Endothelial cell of umbilical vein (primary cell): Measurements from ENCODE around the gene SLC35A4. TPM values are rescaled to one million over a fixed set of nuclear protein-coding genes. Genes with fewer than 3 reads are reported as not detected.

ENCODE experiments used
- BruUV-seq: library from RNA; stranded (reverse); fragments of 400-500 nt; replicated peaks from 2 replicates; lab custom pipeline; 2021; lab: Mats Ljungman, UMichigan
- CTCF ChIA-PET: fragments of 300-600, 350-600 bp; sonication (Branson Sonifier 250); formaldehyde crosslinking; loops from one replicate; lab custom pipeline; 2021; ENCODE audit warnings: antibody characterized with exemption, inconsistent platforms; lab: Charles Lee
- POLR2A ChIA-PET: fragments of 300-600, 350-600 bp; sonication (Branson Sonifier 250); formaldehyde crosslinking; loops from one replicate; lab custom pipeline; 2021; ENCODE audit warnings: antibody characterized with exemption, inconsistent platforms; lab: Charles Lee
- DNase-seq: peaks from one replicate; pipeline ENCODE4 v3.0.0-alpha.2; 2011; ENCODE audit warnings: low read depth, low spot score
- FAIRE-seq: peaks from 2 replicates; lab custom pipeline; 2011; peaks lifted over from hg19 to GRCh38; lab: Jason Lieb, UNC
- H2AFZ ChIP-seq: 2 replicates; pipeline ENCODE4 v1.6.0; 2012; ENCODE audit warnings: low read depth, low read length, control low read depth, inconsistent platforms
- H3K27ac ChIP-seq: 2 replicates; pipeline ENCODE4 v1.5.1; 2011; ENCODE audit warnings: low read depth, mild to moderate bottlenecking, control low read depth, low read length, moderate library complexity; ENCODE audit not compliant: insufficient read depth
- H3K27me3 ChIP-seq, 2 experiments: 2 replicates each; pipeline versions ENCODE4 v1.6.0 to v1.6.1; 2011; ENCODE audit warnings: low read length in 2 of 2, mixed read lengths in 1 of 2; ENCODE audit not compliant: control insufficient read depth in 2 of 2, insufficient read depth in 2 of 2
- H3K36me3 ChIP-seq, 2 experiments: 2 replicates in 1 of 2; 3 replicates in 1 of 2; pipeline ENCODE4 v1.5.1; 2011; ENCODE audit warnings: low read length in 2 of 2, mild to moderate bottlenecking in 1 of 2, moderate library complexity in 1 of 2; ENCODE audit not compliant: control insufficient read depth in 2 of 2, insufficient read depth in 2 of 2; ENCODE audit errors: extremely low read depth in 1 of 2
- H3K4me1 ChIP-seq: 3 replicates; pipeline ENCODE4 v1.5.1; 2011; ENCODE audit warnings: mild to moderate bottlenecking, low read length; ENCODE audit not compliant: control insufficient read depth, insufficient read depth; ENCODE audit errors: extremely low read depth
- H3K4me2 ChIP-seq: 2 replicates; pipeline ENCODE4 v1.6.1; 2011; ENCODE audit warnings: low read length, control low read depth, mixed read lengths; ENCODE audit not compliant: insufficient read depth
- H3K4me3 ChIP-seq, 3 experiments: fragments of 200-600 bp in 1 of 3; sonication (generic), shearing (Covaris generic) in 1 of 3; replicated peaks in 1 of 3; 2 replicates each; pipeline ENCODE4 v1.5.1; 2011 to 2016; ENCODE audit warnings: control low read depth in 3 of 3, low read length in 3 of 3, mild to moderate bottlenecking in 2 of 3, inconsistent platforms in 1 of 3, low read depth in 1 of 3, moderate library complexity in 1 of 3; ENCODE audit not compliant: insufficient read depth in 1 of 3
- H3K79me2 ChIP-seq: 2 replicates; pipeline ENCODE4 v1.6.0; 2012; ENCODE audit warnings: low read length, inconsistent platforms; ENCODE audit not compliant: control insufficient read depth, insufficient read depth
- H3K9ac ChIP-seq: replicated peaks from 2 replicates; pipeline ENCODE3; 2011; ENCODE audit warnings: low read length, control low read depth; ENCODE audit not compliant: insufficient read depth; ENCODE audit errors: extremely low read depth
- H3K9me1 ChIP-seq: replicated peaks from 3 replicates; pipeline ENCODE4 v1.6.0; 2011; ENCODE audit warnings: mild to moderate bottlenecking, low read length; ENCODE audit not compliant: control insufficient read depth, insufficient read depth; ENCODE audit errors: extremely low read depth
- H3K9me3 ChIP-seq: replicated peaks from 2 replicates; pipeline ENCODE4 v1.5.1; 2012; ENCODE audit warnings: low read length, inconsistent platforms; ENCODE audit not compliant: control insufficient read depth, insufficient read depth
- H4K20me1 ChIP-seq: replicated peaks from 2 replicates; pipeline ENCODE3; 2011; ENCODE audit warnings: mild to moderate bottlenecking, low read length; ENCODE audit not compliant: control insufficient read depth, insufficient read depth; ENCODE audit errors: extremely low read depth
- EZH2 ChIP-seq: IDR thresholded peaks from 2 replicates; pipeline ENCODE4 v1.6.1; 2012; ENCODE audit warnings: borderline replicate concordance, low read depth, mild to moderate bottlenecking, moderate library complexity, low read length, inconsistent platforms; ENCODE audit not compliant: severe bottlenecking
- FOS ChIP-seq: IDR thresholded peaks from 2 replicates; pipeline ENCODE4 v1.6.1; 2011; ENCODE audit warnings: mild to moderate bottlenecking, low read length, moderate library complexity, borderline replicate concordance; ENCODE audit not compliant: insufficient read depth
- GATA2 ChIP-seq: IDR thresholded peaks from 2 replicates; pipeline ENCODE4 v1.7.0; 2011; ENCODE audit warnings: low read depth, mild to moderate bottlenecking, moderate library complexity, mixed read lengths, low read length; ENCODE audit not compliant: insufficient read length, insufficient read depth
- MYC ChIP-seq: IDR thresholded peaks from one replicate; pipeline ENCODE4 v1.6.1; 2011; ENCODE audit warnings: mild to moderate bottlenecking, low read depth, low read length
- POLR2A ChIP-seq: IDR thresholded peaks from 2 replicates; pipeline ENCODE4 v1.6.1; 2012; ENCODE audit warnings: low read depth, mild to moderate bottlenecking, control low read depth, low read length
- dilution Hi-C: fragments of 300-500 bp; cut with MboI; formaldehyde crosslinking; loops from one replicate; pipeline ENCODE4 v1.15.0; 2019; ENCODE audit warnings: low sequenced_read_pairs; ENCODE audit not compliant: extremely low pct_ligation_motif_present
- intact Hi-C: fragments of 100-400 bp; cut with micrococcal nuclease; formaldehyde crosslinking; loops from one replicate; pipeline ENCODE4 v1.10.0; 2022
- polyA plus RNA-seq, 4 experiments: library from polyadenylated mRNA; depleted of rRNA in 3 of 4; stranded (reverse) in 3 of 4; unstranded in 1 of 4; fragments of >200 nt; gene quantifications; 2 replicates each; pipeline versions ENCODE4 v1.2.1 to v1.2.3, GENCODE V29; 2011 to 2012; ENCODE audit warnings: missing spikeins in 1 of 4
- total RNA-seq: library from RNA; stranded (reverse); gene quantifications from 2 replicates; pipeline ENCODE4 v1.2.3, GENCODE V29; 2021
- TF ChIP-seq, protein P1 (sequence below), 2 donors: IDR thresholded peaks; 1 replicate in 1 of 2; 2 replicates in 1 of 2; pipeline ENCODE4 v1.5.1; 2011; ENCODE audit warnings: low read length in 2 of 2, mild to moderate bottlenecking in 2 of 2, moderate library complexity in 2 of 2, control low read depth in 1 of 2, inconsistent platforms in 1 of 2, low read depth in 1 of 2; ENCODE audit not compliant: insufficient read depth in 1 of 2; ENCODE audit errors: extremely low read depth in 1 of 2

SLC35A4 gene
- total and polyA plus RNA-seq, 2 donors (not counting 3 experiments of a cell fraction or from before 2014, with no cell fraction given): 65.6 to 118 TPM

DNA sequence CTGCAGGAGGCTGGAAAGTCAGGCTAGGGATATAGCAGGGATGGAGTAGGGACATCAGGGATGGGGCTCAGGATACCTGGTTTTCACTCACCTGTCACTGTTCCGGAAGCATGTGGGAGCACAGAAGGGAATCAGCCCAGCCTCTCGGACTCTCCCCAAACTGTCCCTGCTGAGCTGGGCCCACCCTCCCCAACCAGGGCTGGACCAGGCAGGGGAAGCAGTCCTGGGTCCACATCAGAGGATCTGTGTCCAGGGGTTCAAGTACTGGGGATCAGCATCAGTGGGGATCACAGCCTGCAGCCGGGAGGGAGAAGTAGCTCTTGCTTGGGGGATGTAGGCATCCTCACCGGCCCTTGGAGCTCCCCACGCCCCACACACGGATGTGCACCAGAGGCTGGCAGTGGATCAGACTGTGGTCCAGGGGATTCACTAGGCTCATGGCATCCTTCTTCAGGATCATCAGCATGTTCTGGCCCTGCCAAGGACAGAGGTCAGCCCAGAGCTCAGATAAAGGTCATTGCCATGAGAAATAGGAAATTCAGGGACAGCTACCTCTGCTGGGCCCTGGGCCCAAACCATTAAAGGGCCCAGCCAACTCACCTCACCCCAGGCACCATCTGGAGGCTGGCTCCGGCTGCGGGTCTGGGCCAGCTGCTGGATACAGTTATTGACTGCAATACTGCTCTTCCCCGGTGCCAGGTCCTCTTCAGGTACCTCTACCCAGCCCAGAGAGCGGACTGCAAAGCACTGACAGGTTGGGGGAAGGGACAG lies 2.7 kb upstream of the SLC35A4 start:
- ChIA-PET CTCF (interaction anchor here (1.2 to 1.6 kb wide), 2 partner anchors 8 to 12 kb away, joined by 3 to 4 read pairs; no protein-coding TSS in a partner anchor), POLR2A (no interaction called here)
- intact Hi-C loops: no loop called here
- no peak overlapping the region for H3K9ac ChIP-seq
- no peak overlapping the region for H3K4me2 ChIP-seq
- peaks cover 0 to 5% of the 10 kb centered on the region in 2 experiments for H3K36me3 ChIP-seq
- no peak overlapping the region for H3K27ac ChIP-seq
- no peak for FAIRE-seq
- H3K4me1 ChIP-seq: peaks cover 14% of the 10 kb centered on the region
- no peak for TF ChIP-seq GATA2
- TF ChIP-seq FOS: no peak
- TF ChIP-seq EZH2: no peak
- no peak for TF ChIP-seq POLR2A
- TF ChIP-seq, protein P1, sequence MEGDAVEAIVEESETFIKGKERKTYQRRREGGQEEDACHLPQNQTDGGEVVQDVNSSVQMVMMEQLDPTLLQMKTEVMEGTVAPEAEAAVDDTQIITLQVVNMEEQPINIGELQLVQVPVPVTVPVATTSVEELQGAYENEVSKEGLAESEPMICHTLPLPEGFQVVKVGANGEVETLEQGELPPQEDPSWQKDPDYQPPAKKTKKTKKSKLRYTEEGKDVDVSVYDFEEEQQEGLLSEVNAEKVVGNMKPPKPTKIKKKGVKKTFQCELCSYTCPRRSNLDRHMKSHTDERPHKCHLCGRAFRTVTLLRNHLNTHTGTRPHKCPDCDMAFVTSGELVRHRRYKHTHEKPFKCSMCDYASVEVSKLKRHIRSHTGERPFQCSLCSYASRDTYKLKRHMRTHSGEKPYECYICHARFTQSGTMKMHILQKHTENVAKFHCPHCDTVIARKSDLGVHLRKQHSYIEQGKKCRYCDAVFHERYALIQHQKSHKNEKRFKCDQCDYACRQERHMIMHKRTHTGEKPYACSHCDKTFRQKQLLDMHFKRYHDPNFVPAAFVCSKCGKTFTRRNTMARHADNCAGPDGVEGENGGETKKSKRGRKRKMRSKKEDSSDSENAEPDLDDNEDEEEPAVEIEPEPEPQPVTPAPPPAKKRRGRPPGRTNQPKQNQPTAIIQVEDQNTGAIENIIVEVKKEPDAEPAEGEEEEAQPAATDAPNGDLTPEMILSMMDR (IDR thresholded peaks at IDR 0.05; ENCODE audit: extremely low read depth in 1 of 2, insufficient read depth in 1 of 2, low read depth in 1 of 2, low read length in 2 of 2): no peak
- TF ChIP-seq MYC: no peak
- H3K27me3 ChIP-seq: no peaks in the 10 kb centered on the region
- dilution Hi-C loops: no loop called here
- H2AFZ ChIP-seq: no peak overlapping the region
- no TSS peak for BruUV-seq
- no peak overlapping the region for H3K4me3 ChIP-seq
- H3K79me2 ChIP-seq: peaks cover 10% of the 10 kb centered on the region
- no peaks in the 10 kb centered on the region for H4K20me1 ChIP-seq
- no peaks in the 10 kb centered on the region for H3K9me3 ChIP-seq
- no peak for DNase-seq
- no peaks in the 10 kb centered on the region for H3K9me1 ChIP-seq
